NCI-H1694 (cell line): Measurements from ENCODE around the gene ZNF74.
"Not testable (repeated sequence)": the region's sequence is repeated elsewhere in the genome, so short reads cannot be mapped to it uniquely, and the experiment has no call there.

ENCODE experiments used
- DNase-seq: peaks from one replicate; lab custom pipeline; 2025; lab: John Stamatoyannopoulos, UW

ZNF74 gene

GRCh38 chr22:20393705-20394476 is at the start of gene ZNF74:
Gene ZNF74 (plus strand): TSS chr22:20394151. CDS start chr22:20394629, 478 bp downstream.
- peak; percentile 46 for DNase-seq

- not testable (repeated sequence) for DNase-seq
Measured at GRCh38 chr22:20346553-20346952, 47.4 kb upstream of the ZNF74 start.

GRCh38 chr22:20352536-20352935 is 41.4 kb upstream of the ZNF74 start:
- DNase-seq: not testable (repeated sequence)

DNA sequence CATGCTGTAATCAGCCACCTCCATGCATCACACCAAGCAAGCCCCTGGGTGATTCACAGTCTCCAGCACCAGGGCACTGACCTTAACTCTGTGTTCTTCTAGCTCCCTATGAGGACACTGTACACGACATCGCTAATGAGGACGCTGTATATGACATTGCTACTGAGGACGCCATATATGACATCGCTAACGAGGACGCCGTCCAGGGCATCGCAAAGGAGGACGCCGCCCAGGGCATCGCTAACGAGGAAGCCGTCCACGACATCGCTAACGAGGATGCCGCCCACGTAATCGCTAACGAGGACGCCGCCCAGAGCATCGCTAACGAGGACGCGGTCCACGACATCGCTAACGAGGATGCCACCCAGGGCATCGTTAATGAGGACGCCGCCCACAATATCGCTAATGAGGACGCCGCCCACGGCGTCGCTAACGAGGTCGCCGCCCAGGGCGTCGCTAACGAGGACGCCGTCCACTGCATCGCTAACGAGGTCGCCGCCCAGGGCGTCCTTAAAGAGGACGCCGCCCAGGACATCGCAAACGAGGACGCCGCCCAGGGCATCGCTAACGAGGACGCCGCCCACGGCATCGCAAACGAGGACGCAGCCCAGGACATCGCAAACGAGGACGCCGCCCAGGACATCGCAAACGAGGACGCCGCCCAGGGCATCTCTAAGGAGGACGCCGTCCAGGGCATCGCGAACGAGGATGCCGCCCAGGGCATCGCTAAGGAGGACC is 39.5 kb upstream of the ZNF74 start:
- DNase-seq: no peak

GRCh38 chr22:20355939-20356636 is 37.9 kb upstream of the ZNF74 start:
- DNase-seq: not testable (repeated sequence)

DNA sequence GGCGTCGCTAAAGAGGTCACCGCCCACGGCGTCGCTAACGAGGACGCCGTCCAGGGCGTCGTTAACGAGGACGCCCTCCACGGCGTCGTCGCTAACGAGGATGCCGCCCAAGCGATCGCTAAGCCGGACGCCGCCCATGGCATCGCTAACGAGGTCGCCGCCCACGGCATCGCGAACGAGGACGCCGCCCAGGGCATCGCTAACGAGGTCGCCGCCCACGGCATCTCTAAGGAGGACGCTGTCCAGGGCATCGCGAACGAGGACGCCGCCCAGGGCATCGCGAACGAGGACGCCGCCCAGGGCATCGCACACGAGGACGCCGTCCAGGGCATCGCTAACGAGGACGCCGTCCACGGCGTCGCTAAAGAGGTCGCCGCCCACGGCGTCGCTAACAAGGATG is 37.0 kb upstream of the ZNF74 start:
- not testable (repeated sequence) for DNase-seq

DNA sequence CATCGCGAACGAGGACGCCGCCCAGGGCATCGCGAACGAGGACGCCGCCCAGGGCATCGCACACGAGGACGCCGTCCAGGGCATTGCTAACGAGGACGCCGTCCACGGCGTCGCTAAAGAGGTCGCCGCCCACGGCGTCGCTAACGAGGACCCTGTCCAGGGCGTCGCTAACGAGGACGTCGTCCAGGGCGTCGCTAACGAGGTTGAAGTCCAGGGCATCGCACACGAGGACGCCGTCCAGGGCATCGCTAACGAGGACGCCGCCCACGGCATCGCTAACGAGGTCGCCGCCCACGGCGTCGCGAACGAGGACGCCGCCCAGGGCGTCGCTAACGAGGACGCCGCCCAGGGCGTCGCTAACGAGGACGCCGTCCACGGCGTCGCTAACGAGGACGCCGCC is 36.0 kb upstream of the ZNF74 start:
- not testable (repeated sequence) for DNase-seq

DNA sequence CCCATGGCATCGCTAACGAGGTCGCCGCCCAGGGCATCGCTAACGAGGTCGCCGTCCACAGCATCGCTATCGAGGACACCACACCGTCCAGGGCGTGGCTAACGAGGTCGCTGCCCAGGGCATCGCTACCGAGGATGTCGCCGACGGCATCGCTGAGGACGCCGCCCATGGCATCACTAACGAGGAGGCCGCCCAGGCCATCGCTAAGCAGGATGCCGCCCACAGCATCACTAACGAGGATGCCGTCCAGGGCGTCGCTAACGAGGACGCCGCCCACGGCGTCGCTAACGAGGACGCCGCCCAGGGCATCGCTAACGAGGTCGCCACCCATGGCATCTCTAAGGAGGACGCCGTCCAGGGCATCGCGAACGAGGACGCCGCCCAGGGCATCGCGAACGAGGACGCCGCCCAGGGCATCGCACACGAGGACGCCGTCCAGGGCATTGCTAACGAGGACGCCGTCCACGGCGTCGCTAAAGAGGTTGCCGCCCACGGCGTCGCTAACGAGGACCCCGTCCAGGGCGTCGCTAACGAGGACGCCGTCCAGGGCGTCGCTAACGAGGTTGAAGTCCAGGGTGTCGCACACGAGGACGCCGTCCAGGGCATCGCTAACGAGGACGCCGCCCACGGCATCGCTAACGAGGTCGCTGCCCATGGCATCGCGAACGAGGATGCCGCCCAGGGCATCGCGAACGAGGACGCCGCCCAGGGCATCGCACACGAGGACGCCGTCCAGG is 35.3 kb upstream of the ZNF74 start:
- DNase-seq: not testable (repeated sequence)

DNA sequence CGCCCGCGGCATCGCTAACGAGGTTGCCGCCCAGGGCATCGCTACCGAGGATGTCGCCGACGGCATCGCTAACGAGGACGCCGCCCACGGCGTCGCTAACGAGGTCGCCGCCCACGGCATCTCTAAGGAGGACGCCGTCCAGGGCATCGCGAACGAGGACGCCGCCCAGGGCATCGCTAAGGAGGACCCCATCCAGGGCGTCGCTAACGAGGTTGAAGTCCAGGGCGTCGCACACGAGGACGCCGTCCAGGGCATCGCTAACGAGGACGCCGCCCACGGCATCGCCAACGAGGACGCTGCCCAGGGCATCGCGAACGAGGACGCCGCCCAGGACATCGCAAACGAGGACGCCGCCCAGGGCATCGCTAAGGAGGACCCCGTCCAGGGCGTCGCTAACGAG is 33.7 kb upstream of the ZNF74 start:
- not testable (repeated sequence) for DNase-seq

DNA sequence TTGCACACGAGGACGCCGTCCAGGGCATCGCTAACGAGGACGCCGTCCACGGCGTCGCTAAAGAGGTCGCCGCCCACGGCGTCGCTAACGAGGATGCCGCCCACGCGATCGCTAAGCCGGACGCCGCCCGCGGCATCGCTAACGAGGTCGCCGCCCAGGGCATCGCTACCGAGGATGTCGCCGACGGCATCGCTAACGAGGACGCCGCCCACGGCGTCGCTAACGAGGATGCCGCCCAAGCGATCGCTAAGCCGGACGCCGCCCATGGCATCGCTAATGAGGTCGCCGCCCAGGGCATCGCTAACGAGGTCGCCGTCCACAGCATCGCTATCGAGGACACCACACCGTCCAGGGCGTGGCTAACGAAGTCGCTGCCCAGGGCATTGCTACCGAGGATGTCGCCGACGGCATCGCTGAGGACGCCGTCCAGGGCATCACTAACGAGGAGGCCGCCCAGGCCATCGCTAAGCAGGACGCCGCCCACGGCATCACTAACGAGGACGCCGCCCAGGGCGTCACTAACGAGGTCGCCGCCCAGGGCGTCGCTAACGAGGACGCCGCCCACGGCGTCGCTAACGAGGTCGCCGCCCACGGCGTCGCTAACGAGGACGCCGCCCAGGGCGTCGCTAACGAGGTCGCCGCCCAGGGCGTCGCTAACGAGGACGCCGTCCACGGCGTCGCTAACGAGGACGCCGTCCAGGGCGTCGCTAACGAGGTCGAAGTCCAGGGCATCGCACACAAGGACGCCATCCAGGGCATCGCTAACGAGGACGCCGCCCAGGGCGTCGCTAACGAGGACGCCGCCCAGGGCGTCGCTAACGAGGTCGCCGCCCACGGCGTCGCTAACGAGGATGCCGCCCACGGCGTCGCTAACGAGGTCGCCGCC is 32.8 kb upstream of the ZNF74 start:
- not testable (repeated sequence) for DNase-seq

GRCh38 chr22:20361752-20362229 is 32.2 kb upstream of the ZNF74 start:
- not testable (repeated sequence) for DNase-seq

- not testable (repeated sequence) for DNase-seq
Measured at GRCh38 chr22:20362403-20362802, 31.5 kb upstream of the ZNF74 start.

DNA sequence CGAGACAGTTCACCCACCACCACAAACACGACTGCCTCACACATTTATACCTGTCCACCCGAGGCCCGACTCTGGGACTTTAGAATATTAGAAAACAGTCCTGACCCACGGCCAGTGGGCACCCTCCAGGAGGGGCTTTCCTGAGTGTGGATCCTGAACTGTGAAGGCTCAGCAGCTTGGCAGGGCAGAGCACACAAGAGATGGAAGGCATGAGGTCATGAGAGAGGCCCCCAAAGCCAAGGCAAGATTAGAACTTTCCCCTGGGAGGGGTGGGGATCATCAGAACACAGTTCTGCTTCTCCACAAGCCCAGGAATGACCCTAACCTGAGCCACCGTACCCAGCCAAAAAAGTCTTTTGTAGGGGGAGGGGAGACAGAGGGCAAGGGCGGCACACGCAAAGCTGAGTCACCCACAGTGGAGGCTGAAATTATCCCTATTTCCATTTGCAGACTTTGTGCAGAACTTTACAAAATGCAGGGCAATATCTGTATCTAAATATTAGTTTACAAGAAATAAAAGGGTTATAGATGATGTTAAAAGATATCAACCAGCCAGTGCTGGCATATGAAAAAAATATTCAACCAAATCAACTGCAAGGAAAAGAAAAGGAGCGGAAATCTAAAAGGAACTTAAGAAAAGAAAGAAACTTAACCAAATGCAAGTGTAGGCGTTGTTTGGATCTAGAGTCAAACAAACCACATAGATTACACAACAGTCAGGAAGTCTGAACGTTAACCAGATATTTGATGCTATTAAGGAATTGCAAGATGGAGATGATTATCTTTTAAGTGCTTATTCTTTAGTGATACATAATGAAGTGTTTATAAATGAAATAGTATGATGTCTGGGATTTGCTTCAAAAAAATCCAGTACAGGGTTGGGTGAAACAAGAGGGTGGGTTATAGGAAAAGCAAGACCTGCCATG is 29.4 kb upstream of the ZNF74 start:
- not testable (repeated sequence) for DNase-seq

- DNase-seq: not testable (repeated sequence)
Measured at GRCh38 chr22:20366841-20367240, 27.1 kb upstream of the ZNF74 start.

DNA sequence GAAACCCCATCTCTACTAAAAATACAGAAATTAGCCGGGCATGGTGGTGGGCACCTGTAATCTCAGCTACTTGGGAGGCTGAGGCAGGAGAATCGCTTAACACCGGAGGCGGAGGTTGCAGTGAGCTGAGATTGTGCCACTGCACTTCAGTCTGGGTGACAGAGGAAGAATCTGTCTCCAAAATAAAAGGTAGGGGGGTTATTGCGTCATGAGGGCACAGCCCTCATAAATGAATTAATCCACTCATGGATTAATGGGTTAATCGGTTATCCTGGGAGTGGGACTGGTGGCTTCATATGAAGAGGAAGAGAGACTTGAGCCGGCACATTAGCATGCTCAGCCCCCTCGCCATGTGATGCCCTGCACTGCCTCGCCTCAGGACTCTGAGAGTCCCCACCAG is 25.1 kb upstream of the ZNF74 start:
- not testable (repeated sequence) for DNase-seq

DNA sequence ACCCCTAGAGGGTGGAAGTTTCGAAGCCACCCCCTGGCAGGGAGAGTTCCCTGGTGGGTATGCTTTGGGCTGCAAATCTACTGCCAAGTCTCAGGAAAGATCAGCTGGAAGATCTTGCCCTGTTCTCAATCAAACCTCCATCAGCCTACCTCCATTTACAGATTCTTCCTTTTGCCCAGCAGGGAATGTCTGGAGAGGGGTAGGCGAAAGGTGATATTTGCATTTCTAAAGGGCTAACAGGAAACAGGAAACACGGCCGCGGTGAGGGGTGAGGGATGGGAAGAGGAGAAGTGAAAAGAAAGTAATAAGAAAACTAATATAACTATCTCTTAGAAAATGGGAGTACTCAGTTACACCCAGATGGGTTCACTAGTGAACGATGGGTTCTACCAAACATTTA is 22.3 kb upstream of the ZNF74 start:
- not testable (repeated sequence) for DNase-seq

DNA sequence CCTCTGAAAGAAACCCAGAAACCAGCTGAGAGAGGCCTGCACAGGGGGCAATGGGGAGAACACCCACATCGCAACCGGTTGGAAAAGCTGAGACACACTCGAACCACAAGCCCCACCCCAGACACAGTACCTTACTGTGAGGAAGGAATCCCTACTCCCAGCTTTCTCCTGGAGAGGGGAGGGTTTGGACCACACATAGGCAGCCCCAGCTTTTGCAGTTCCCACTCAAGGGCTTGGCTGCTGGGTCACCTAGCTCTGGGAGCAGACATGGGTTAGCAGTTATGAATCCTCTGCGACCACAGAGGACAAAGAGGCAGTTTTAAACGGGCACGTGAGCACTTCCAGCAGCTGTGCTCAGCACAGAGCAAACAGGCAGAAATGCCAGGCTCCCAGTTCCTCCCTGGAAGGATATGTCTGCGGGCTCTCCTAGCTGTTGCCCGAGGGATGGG is 21.5 kb upstream of the ZNF74 start:
- DNase-seq: not testable (repeated sequence)

GRCh38 chr22:20373195-20373706 is 20.7 kb upstream of the ZNF74 start:
- not testable (repeated sequence) for DNase-seq

DNA sequence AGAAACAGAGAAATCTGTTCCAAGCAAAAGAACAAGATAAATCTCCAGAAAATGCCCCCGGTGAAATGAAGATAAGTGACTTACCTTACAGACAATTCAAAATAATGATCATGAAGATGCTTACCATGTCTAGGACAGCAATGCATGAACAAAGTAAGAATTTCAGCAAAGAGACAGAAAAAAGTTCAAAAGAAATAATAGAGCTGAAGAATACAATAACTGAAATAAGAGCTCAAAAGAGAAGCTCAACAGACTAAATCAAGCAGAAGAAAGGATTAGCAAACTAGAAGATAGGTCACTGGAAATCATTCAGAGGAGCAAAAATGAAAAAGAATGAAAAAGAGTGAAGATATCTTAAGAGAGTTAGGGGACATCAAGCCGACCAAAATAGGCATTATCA is 19.8 kb upstream of the ZNF74 start:
- DNase-seq: not testable (repeated sequence)
